Measurements from ENCODE around the gene LRRFIP2.
A peak's percentile ranks its signal among the peaks of the same experiment; 100 is the strongest.

The LRRFIP2 gene

DNA sequence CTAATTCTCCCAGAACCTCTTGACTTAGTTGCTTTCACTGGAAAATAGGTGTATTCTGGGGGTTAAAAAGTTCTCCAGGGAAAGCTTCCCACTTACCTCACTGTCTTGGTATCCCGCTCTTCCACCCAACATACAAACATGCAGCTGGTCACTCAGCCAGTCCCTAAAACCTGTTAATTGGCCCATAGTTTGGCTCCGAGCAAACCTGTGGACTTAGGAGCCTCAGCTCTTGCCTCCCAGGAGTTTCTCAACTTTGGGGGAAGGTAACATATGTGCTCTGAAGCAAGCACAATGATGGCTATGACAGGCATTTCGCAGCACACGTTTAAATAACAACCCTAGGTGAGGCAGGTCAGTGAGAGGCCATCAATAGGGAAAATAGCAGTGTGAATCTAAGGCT, 25.8 kb upstream of the LRRFIP2 start:
- H3K4me1 Mint-ChIP-seq = no peaks in the 10 kb centered on the region
- no peaks in the 10 kb centered on the region for H3K9me3 Mint-ChIP-seq
- no peaks in the 10 kb centered on the region for H3K36me3 Mint-ChIP-seq
- no peaks in the 10 kb centered on the region for H3K27me3 Mint-ChIP-seq
- no peak overlapping the region for H3K27ac Mint-ChIP-seq
- ATAC-seq = no peak
- no peak overlapping the region for H3K4me3 Mint-ChIP-seq

DNA sequence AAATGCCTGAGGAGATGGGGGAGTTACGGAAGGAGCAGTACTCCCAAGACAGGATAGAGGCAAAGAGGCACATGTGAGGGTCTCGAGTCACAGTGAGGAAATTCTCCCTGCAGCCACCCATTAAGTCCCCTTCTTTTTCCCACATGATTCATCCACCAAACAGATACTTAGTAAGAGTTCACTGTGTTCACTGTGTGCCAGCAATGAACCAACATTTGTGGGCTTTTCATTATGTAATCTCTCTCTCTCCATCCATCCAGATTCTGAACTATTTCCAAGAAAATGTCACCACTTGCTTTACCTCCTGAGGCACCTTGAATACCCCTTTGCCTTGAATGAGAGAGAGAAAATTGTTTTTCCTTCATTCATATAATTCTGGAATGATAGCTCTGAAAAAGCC, 24.6 kb upstream of the LRRFIP2 start:
- Mint-ChIP-seq H3K27ac (no peak overlapping the region), H3K4me3 (no peak overlapping the region), H3K36me3 (no peaks in the 10 kb centered on the region), H3K27me3 (no peaks in the 10 kb centered on the region), H3K4me1 (no peaks in the 10 kb centered on the region), H3K9me3 (no peaks in the 10 kb centered on the region)
- no peak for ATAC-seq

DNA sequence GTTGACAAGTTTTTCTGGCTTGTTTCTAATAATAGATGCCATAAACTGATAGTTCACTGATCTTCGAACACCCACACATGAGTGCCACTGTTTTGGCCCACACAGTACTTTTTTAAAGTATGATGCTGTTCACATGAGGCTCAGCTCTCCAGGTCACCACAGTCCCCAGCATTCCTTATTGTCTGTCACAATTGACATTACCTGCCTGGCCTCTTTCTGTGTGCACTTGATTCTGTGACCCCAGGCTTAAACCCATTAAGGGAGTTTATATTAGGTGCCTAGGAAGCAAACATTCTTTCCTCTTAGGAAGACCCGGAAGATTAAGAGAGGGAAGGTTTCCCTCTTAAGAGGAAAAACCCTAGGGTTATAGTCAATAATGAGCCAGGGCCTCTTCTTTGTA, 24.2 kb upstream of the LRRFIP2 start:
- H3K27ac Mint-ChIP-seq = no peak overlapping the region
- H3K36me3 Mint-ChIP-seq = no peaks in the 10 kb centered on the region
- ATAC-seq = no peak
- H3K4me1 Mint-ChIP-seq = no peaks in the 10 kb centered on the region
- H3K27me3 Mint-ChIP-seq = no peaks in the 10 kb centered on the region
- no peak overlapping the region for H3K4me3 Mint-ChIP-seq
- no peaks in the 10 kb centered on the region for H3K9me3 Mint-ChIP-seq

DNA sequence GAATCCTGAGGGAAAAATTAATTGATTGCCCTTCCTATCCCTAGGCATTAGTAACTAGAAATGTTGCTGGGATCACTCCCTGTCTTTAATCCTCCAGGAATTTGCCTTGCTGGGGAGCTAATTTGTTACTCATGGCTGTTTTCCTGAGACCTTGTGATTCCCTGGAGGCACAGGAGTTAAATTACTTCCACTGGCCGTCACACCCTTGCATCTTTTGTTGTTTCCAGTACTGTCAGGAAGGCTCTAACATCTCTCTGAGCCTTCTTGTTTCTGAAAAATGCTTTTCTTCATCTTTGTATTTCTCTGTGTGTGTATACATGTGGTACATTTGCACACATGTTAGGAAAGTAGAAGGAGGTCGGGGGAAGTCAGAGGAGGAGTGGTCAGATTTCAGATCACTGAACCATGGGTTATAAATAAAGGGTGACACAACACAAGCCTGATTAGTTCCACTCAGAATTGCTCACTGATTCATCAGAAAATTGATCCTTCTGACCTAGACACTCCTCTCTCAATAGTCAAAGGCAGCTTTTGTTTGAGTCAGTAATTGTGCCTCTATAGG, 23.5 kb upstream of the LRRFIP2 start:
- H3K36me3 Mint-ChIP-seq = no peaks in the 10 kb centered on the region
- no peaks in the 10 kb centered on the region for H3K9me3 Mint-ChIP-seq
- H3K4me1 Mint-ChIP-seq = no peaks in the 10 kb centered on the region
- H3K27me3 Mint-ChIP-seq = no peaks in the 10 kb centered on the region
- no peak overlapping the region for H3K4me3 Mint-ChIP-seq
- ATAC-seq = no peak
- no peak overlapping the region for H3K27ac Mint-ChIP-seq

DNA sequence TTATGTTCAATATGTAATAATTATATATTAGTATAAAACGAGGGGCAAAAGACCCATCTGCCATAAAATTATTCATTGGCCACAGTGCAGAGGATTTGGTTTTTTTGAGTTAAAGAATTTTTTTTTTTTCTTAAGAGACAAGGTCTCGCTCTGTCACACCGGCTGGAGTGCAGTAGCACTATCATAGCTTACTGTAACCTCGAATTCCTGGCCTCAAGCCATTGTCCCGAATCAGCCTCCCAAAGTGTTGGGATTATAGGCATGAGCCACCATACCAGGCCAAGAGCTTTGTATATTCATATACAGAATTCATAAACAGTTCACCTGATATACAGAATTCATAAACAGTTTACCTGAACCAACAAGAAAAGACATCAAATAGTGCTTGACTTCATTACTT, 20.2 kb upstream of the LRRFIP2 start:
- Mint-ChIP-seq H3K4me3 (no peak overlapping the region), H3K9me3 (no peaks in the 10 kb centered on the region), H3K27me3 (no peaks in the 10 kb centered on the region), H3K4me1 (no peaks in the 10 kb centered on the region), H3K36me3 (no peaks in the 10 kb centered on the region), H3K27ac (no peak overlapping the region)
- ATAC-seq = no peak

DNA sequence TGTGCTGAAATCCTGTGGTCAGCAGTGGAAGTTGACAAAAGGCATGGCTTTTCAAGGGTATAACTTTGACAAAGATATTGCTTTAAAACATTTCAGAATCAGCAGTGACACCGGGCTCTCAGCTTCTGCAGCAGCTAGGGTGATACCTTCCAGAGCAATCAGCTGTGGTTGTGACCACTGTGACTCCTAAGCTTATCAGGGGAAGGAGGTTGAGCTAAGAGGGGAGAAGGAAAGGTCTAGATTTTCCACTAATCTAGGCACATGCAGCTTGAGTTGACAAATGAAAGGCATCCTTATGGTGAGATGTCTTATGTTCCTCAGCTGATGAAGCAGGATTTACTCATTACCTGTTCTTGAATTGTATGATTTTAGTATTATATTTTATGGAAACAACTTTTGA, 16.3 kb upstream of the LRRFIP2 start:
- Mint-ChIP-seq H3K9me3 (no peaks in the 10 kb centered on the region), H3K36me3 (no peaks in the 10 kb centered on the region), H3K4me3 (no peak overlapping the region), H3K27ac (no peak overlapping the region), H3K27me3 (no peaks in the 10 kb centered on the region), H3K4me1 (no peaks in the 10 kb centered on the region)
- ATAC-seq = no peak

DNA sequence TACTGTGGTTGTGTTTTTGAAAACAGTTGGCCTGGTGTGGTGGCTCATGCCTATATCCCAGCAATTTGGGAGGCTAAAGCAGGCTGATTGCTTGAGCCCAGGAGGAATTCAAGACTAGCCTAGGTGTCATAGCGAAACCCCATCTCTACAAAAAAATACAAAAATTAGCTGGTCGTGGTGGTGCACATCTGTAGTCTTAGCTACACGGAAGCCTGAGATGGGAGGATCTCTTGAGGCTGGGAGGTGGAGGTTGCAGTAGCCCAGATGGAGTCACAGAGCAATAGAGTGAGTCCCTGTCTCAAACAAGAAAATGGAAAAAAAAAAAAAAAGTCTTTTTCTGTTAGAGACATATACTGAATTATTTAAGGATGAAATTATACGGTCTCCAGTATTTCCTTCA, 14.7 kb upstream of the LRRFIP2 start:
- Mint-ChIP-seq H3K4me1 (no peaks in the 10 kb centered on the region), H3K9me3 (no peaks in the 10 kb centered on the region), H3K27me3 (no peaks in the 10 kb centered on the region), H3K4me3 (no peak overlapping the region), H3K36me3 (no peaks in the 10 kb centered on the region), H3K27ac (no peak overlapping the region)
- ATAC-seq = no peak

DNA sequence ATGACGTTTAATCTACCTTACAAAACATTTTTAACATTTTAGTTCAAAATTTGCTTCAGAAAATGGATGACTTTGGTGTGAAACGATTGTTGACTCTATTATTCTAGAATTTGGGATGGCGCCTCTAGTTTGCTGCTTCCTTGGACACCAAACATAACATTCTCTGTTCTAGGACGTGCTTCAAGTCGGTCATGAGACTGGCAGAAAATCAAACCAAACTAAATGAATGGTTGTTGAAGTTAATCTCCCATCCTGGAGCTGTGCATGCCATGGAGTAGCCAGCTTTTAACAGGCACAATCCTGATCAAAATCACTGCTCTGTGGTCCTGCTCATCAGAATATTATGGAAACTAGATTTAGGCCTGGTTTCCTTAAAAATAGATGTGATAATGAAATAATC, 9.6 kb upstream of the LRRFIP2 start:
- Mint-ChIP-seq H3K27me3 (no peaks in the 10 kb centered on the region), H3K36me3 (no peaks in the 10 kb centered on the region), H3K27ac (no peak overlapping the region), H3K4me3 (no peak overlapping the region), H3K9me3 (no peaks in the 10 kb centered on the region), H3K4me1 (peaks cover 12% of the 10 kb centered on the region)
- no peak for ATAC-seq

DNA sequence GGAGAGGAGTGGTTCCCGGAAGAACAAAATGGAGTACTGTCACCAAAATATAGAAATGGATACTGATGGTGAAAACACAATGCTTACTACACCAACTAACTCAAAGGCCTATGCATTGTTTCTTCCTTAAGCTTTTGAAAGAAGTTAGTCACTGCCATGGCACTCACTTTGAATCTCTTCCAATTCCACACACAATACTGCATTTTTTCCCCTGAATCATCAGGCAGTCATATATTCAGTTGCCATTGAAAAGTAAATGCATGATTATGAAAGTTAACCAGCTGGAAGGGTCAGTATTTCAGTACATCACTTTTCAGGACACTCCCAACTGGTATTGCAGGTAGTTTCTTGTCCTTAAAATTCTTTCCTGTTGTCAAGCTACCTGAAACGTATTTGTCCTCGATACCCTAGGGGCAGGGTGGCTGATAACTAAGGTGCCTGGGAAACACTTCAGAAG, 9.0 kb upstream of the LRRFIP2 start:
- H3K27ac Mint-ChIP-seq = no peak overlapping the region
- H3K9me3 Mint-ChIP-seq = no peaks in the 10 kb centered on the region
- H3K4me3 Mint-ChIP-seq = no peak overlapping the region
- H3K36me3 Mint-ChIP-seq = no peaks in the 10 kb centered on the region
- no peak for ATAC-seq
- H3K4me1 Mint-ChIP-seq = peaks cover 12% of the 10 kb centered on the region
- H3K27me3 Mint-ChIP-seq = no peaks in the 10 kb centered on the region

DNA sequence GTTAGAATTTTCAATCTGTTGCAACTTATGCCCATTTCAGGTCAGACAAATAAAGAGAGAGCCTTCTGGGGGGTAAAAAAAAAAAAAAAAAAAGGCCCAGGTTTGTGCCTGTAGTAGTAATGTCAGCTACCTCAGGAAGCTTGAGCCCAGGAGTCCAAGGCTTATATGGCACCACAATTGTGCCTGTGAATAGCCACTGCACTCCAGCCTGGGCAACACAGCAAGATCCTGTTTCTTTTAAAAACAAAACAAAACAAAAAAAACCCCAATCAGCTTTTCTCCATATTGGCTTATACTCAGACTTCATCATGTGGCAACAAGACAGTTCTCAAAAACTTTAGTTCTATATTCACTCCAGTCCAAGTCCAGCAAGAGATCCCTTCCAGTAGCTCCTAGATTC, 8.4 kb upstream of the LRRFIP2 start:
- Mint-ChIP-seq H3K36me3 (no peaks in the 10 kb centered on the region), H3K27ac (no peak overlapping the region), H3K27me3 (no peaks in the 10 kb centered on the region), H3K4me3 (no peak overlapping the region), H3K9me3 (no peaks in the 10 kb centered on the region), H3K4me1 (peaks cover 18% of the 10 kb centered on the region)
- no peak for ATAC-seq

DNA sequence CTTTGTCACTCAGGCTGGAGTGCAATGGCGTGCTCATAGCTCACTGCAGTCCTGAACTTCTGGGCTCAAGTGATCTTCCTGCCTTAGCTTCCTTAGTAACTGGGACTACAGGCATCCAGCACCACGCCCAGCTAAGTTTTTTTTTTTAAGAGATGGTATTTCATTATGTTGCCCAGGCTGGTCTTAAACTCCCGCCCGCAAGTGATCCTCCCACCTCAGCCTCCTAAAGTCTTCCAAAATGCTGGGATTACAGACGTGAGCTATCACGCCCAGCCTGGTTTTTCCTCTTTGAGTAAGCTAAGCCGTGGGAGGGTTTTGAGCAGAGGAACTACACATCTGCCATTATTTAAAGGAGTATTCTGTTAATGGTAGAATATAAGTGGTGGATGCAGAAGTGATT, 7.4 kb upstream of the LRRFIP2 start:
- peaks cover 29% of the 10 kb centered on the region for H3K4me1 Mint-ChIP-seq
- no peaks in the 10 kb centered on the region for H3K27me3 Mint-ChIP-seq
- H3K36me3 Mint-ChIP-seq = no peaks in the 10 kb centered on the region
- ATAC-seq = no peak
- H3K27ac Mint-ChIP-seq = no peak overlapping the region
- no peaks in the 10 kb centered on the region for H3K9me3 Mint-ChIP-seq
- no peak overlapping the region for H3K4me3 Mint-ChIP-seq

DNA sequence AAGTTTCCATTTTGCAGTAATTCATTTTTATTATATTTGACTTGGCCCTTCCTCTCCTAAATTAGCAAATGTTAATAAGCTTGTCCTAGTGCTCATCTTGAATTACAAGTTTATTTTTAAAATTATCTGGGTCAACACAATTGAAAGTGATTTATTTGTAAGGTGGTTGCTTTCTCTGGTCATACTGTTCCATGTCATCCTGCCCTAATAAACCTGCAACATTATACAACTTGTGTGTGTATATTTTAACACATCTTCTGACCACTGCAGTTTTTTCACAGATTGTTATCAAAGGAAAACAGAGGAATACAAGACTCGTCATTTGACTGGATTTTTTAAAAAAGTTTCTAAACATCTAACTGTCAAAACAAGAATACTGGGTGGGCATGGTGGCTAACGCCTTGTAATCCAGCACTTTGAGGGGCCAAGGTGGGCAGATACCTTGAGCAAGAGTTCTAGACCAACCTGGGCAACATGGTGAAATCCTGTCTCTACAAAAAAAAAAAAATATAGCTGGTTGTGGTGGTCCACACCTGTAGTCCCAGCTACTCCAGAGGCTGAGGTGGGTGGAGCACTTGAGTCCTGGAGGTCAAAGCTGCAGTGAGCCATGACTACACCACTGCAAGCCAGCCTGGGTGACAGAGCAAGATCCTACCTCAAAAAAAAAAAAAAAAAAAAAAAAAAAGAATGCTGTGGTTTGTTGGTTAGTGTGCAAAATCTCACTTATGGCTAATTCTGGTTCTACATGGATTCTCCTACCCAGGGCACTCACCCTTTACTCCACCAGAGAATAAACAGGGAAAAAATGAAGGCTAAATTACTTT, 5.0 kb upstream of the LRRFIP2 start:
- Mint-ChIP-seq H3K9me3 (no peaks in the 10 kb centered on the region), H3K36me3 (no peaks in the 10 kb centered on the region), H3K4me1 (peaks cover 42% of the 10 kb centered on the region), H3K27me3 (no peaks in the 10 kb centered on the region), H3K4me3 (no peak overlapping the region), H3K27ac (no peak overlapping the region)
- ATAC-seq = no peak

DNA sequence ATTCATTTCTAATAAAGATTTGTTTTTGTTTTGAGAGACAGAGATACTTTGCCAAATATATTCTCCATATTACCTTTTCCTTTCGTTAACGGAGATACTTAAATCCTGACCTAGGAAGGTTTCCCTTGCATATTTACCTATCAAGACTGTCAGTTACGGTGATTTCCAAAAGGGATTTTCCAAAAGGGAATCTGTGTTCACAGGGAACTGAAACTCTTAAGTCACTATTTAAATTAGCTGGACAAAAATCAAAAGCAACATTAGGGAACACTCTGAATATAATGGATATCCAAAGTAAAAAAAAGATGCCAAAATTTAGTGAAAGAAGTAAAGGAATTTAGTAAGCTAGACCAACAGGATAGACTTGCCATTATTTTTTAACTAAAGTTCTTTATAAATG, 576 bp downstream of the LRRFIP2 start:
- peaks cover 18% of the 10 kb centered on the region for H3K36me3 Mint-ChIP-seq

DNA sequence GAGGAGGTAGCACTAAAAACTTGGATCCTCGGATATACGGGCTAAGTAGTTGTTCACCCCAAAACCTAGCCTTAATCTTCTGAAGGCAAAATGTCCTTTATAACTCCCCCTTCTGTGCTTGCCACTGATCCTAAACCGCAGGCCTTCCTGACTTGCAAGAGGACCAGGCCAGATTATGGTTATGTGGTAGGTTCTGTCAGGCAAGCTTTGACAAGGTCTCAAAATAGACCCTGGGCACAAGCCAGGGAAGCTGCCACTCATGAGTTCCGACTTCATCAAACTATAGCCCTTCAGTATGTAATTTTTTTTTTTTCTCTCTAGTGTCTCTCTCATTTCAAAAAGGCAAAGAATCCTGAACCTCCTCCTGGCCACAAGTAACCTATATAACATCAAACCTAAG, 3.2 kb downstream of the LRRFIP2 start:
- Mint-ChIP-seq H3K9me3 (no peaks in the 10 kb centered on the region), H3K4me1 (peaks cover 28% of the 10 kb centered on the region), H3K4me3 (no peak overlapping the region), H3K36me3 (peaks cover 39% of the 10 kb centered on the region), H3K27me3 (no peaks in the 10 kb centered on the region), H3K27ac (no peak overlapping the region)
- no peak for ATAC-seq

More for the DNA sequence above, 576 bp downstream of the LRRFIP2 start:
- Mint-ChIP-seq H3K27me3 (no peaks in the 10 kb centered on the region), H3K4me1 (peaks cover 40% of the 10 kb centered on the region), H3K27ac (peak overlapping the region; percentile 92), H3K4me3 (no peak overlapping the region), H3K9me3 (no peaks in the 10 kb centered on the region)
- no peak for ATAC-seq

DNA sequence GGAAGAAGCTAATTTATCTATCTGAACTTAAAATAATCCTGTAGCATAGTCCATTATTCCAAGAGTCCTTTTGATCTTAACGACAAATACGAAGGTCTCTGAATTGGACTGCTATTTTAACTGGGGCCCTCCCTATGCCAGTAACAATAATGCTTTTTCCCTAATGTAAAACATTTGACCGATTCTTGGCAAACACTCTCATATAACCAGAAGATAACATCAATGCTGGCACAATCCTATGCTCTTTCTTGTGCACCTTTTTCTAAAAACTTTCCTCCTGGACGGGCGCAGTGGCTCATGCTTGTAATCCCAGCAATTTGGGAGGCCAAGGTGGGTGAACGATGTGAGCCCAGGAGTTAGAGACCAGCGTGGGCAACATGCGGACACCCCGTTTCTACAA, 3.9 kb downstream of the LRRFIP2 start:
- Mint-ChIP-seq H3K36me3 (peaks cover 45% of the 10 kb centered on the region), H3K27ac (no peak overlapping the region), H3K4me1 (peaks cover 27% of the 10 kb centered on the region), H3K4me3 (no peak overlapping the region), H3K27me3 (no peaks in the 10 kb centered on the region), H3K9me3 (no peaks in the 10 kb centered on the region)
- no peak for ATAC-seq

DNA sequence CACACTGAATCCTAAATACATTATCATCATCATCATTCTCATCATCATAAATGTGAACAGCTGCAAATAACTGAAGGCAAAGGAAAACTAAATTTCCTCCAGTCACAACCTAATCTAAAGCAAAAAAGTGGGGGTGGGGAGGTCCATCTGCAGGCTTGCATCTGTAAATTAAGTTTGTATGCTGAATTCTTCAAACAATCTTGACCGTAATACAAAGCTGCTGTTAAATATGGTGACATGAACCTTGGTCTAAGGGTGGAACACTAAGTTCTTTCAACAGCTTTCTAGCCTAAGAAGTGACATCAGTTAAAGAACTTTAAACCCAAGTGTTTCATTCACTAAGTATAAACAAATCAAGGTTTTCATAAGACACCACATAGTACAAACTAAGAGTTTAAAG, 4.3 kb downstream of the LRRFIP2 start:
- Mint-ChIP-seq H3K4me3 (no peak overlapping the region), H3K9me3 (no peaks in the 10 kb centered on the region), H3K4me1 (peaks cover 23% of the 10 kb centered on the region), H3K27ac (no peak overlapping the region), H3K36me3 (peaks cover 46% of the 10 kb centered on the region), H3K27me3 (no peaks in the 10 kb centered on the region)
- no peak for ATAC-seq
